Left ventricle myocardium superior (tissue), 1 donor: ENCODE measurements around the gene TMPRSS3. TPM values are rescaled to one million over a fixed set of nuclear protein-coding genes. Genes with fewer than 3 reads are reported as not detected.

Experiments used
- ATAC-seq: fragments of 200-7000 bp; cut with Tn5 transposase; one replicate; pipeline ENCODE4 v1.9.1; 2020; ENCODE audit warnings: mild to moderate bottlenecking, moderate library complexity
- DNase-seq: peaks from one replicate; pipeline ENCODE4 v3.0.0-alpha.2; 2020
- intact Hi-C: fragments of 100-400 bp; cut with micrococcal nuclease; formaldehyde crosslinking; loops from one replicate; pipeline ENCODE4 v1.11.0; 2022
- total RNA-seq: library from RNA; stranded (reverse); fragmentation: NEBNext Ultra II Directional; extraction: Animal tissue kit (Norgen Biotek cat#: 25700); gene quantifications from one replicate; pipeline ENCODE4 v1.2.1, GENCODE V29; 2021
- donor health status: DM: no; HTN: yes; CAD: no; lungs with severe emphysema.

TMPRSS3 gene
- total RNA-seq, 1 donor from 2014 or later = not detected

GRCh38 chr21:42430521-42430920, 34.7 kb upstream of the TMPRSS3 start:
- intact Hi-C loops = no loop called here
- DNase-seq (no peak), ATAC-seq (no peak)

GRCh38 chr21:42429856-42430255, 34.0 kb upstream of the TMPRSS3 start:
- intact Hi-C loops = no loop called here

GRCh38 chr21:42429021-42429420, 33.2 kb upstream of the TMPRSS3 start:
- intact Hi-C loops = no loop called here
- DNase-seq (no peak), ATAC-seq (no peak)

More at GRCh38 chr21:42429856-42430255, 34.0 kb upstream of the TMPRSS3 start:
- ATAC-seq (no peak), DNase-seq (no peak)

GRCh38 chr21:42427809-42428419, 32.1 kb upstream of the TMPRSS3 start:
- ATAC-seq = no peak
- intact Hi-C loops = no loop called here
- no peak for DNase-seq

GRCh38 chr21:42426876-42427480, 31.1 kb upstream of the TMPRSS3 start:
- intact Hi-C loops = no loop called here
- DNase-seq (no peak), ATAC-seq (no peak)

GRCh38 chr21:42426424-42426823, 30.6 kb upstream of the TMPRSS3 start:
- no peak for DNase-seq
- ATAC-seq = no peak
- intact Hi-C loops = no loop called here

GRCh38 chr21:42425591-42425990, 29.7 kb upstream of the TMPRSS3 start:
- intact Hi-C loops = no loop called here
- DNase-seq (no peak), ATAC-seq (no peak)

- ATAC-seq (no peak), DNase-seq (no peak)
These were observed 29.2 kb upstream of the TMPRSS3 start for GRCh38 chr21:42424914-42425541.

GRCh38 chr21:42423685-42424084, 27.8 kb upstream of the TMPRSS3 start:
- no peak for DNase-seq
- ATAC-seq = no peak
- intact Hi-C loops = no loop called here

More at GRCh38 chr21:42424914-42425541, 29.2 kb upstream of the TMPRSS3 start:
- intact Hi-C loops = no loop called here

- ATAC-seq (no peak), DNase-seq (no peak)
- intact Hi-C loops = no loop called here
These were observed 27.4 kb upstream of the TMPRSS3 start for GRCh38 chr21:42423197-42423675.

GRCh38 chr21:42421018-42421793, 25.4 kb upstream of the TMPRSS3 start:
- intact Hi-C loops = no loop called here
- DNase-seq (no peak), ATAC-seq (no peak)

GRCh38 chr21:42419845-42420244, 24.0 kb upstream of the TMPRSS3 start:
- ATAC-seq (no peak), DNase-seq (no peak)
- intact Hi-C loops = no loop called here

- intact Hi-C loops = no loop called here
- no peak for ATAC-seq
- DNase-seq = no peak
These were observed 23.0 kb upstream of the TMPRSS3 start for GRCh38 chr21:42418886-42419285.

GRCh38 chr21:42417533-42417932, 21.7 kb upstream of the TMPRSS3 start:
- ATAC-seq = no peak
- no peak for DNase-seq
- intact Hi-C loops = no loop called here

GRCh38 chr21:42414928-42415769, 19.3 kb upstream of the TMPRSS3 start:
- no peak for DNase-seq
- intact Hi-C loops = no loop called here
- no peak for ATAC-seq

- DNase-seq (no peak), ATAC-seq (no peak)
- intact Hi-C loops = no loop called here
These were observed 18.7 kb upstream of the TMPRSS3 start for GRCh38 chr21:42414553-42414927.

- no peak for ATAC-seq
- intact Hi-C loops = no loop called here
- no peak for DNase-seq
These were observed 18.2 kb upstream of the TMPRSS3 start for GRCh38 chr21:42414066-42414465.

- ATAC-seq = no peak
- intact Hi-C loops = no loop called here
These were observed 17.6 kb upstream of the TMPRSS3 start for GRCh38 chr21:42413500-42413899.

GRCh38 chr21:42413093-42413492, 17.2 kb upstream of the TMPRSS3 start:
- intact Hi-C loops = no loop called here
- no peak for DNase-seq
- no peak for ATAC-seq

More at GRCh38 chr21:42413500-42413899, 17.6 kb upstream of the TMPRSS3 start:
- no peak for DNase-seq
